ENCODE results near the gene PDGFD.

PDGFD gene

GRCh38 chr11:104092744-104093143 lies 71.2 kb downstream of the PDGFD start:
- no peak for DNase-seq

- DNase-seq = no peak
Measured at GRCh38 chr11:104091281-104092096, 72.5 kb downstream of the PDGFD start.

GRCh38 chr11:104090767-104091166 lies 73.2 kb downstream of the PDGFD start:
- no peak for DNase-seq

GRCh38 chr11:104089481-104089880 lies 74.5 kb downstream of the PDGFD start:
- DNase-seq = no peak

GRCh38 chr11:104086621-104087020 lies 77.3 kb downstream of the PDGFD start:
- no peak for DNase-seq

GRCh38 chr11:104078995-104079394 lies 85.0 kb downstream of the PDGFD start:
- no peak for DNase-seq

GRCh38 chr11:104078245-104078644 lies 85.7 kb downstream of the PDGFD start:
- DNase-seq = no peak

GRCh38 chr11:104076455-104076854 lies 87.5 kb downstream of the PDGFD start:
- no peak for DNase-seq

GRCh38 chr11:104075706-104076105 lies 88.2 kb downstream of the PDGFD start:
- DNase-seq = no peak

- no peak for DNase-seq
Measured at GRCh38 chr11:104075091-104075490, 88.9 kb downstream of the PDGFD start.

- DNase-seq = no peak
Measured at GRCh38 chr11:104073950-104074705, 89.8 kb downstream of the PDGFD start.

GRCh38 chr11:104067534-104067933 lies 96.4 kb downstream of the PDGFD start:
- no peak for DNase-seq

GRCh38 chr11:104064034-104064630 lies 99.8 kb downstream of the PDGFD start:
- DNase-seq = no peak

GRCh38 chr11:104061853-104062521 lies 102.0 kb downstream of the PDGFD start:
- no peak for DNase-seq

GRCh38 chr11:104060820-104061219 lies 103.1 kb downstream of the PDGFD start:
- DNase-seq = no peak

- DNase-seq = no peak
Measured at GRCh38 chr11:104060004-104060794, 103.7 kb downstream of the PDGFD start.

- no peak for DNase-seq
Measured at GRCh38 chr11:104058680-104059079, 105.3 kb downstream of the PDGFD start.

- DNase-seq = no peak
Measured at GRCh38 chr11:104057908-104058307, 106.0 kb downstream of the PDGFD start.

GRCh38 chr11:104055596-104055995 lies 108.4 kb downstream of the PDGFD start:
- no peak for DNase-seq

- no peak for DNase-seq
Measured at GRCh38 chr11:104054911-104055529, 108.9 kb downstream of the PDGFD start.

- no peak for DNase-seq
Measured at GRCh38 chr11:104053743-104054478, 110.0 kb downstream of the PDGFD start.
